AML-193 (cell line): ENCODE measurements around the gene PLA2G4D.
"Not testable (repeated sequence)": the region's sequence is repeated elsewhere in the genome, so short reads cannot be mapped to it uniquely, and the experiment has no call there.

Experiments
- DNase-seq, 2 experiments: peaks; one replicate each; lab custom pipeline; 2025; lab: John Stamatoyannopoulos, UW

PLA2G4D gene

GRCh38 chr15:42123546-42123945, 29.2 kb upstream of the PLA2G4D start:
- DNase-seq = no peak

- DNase-seq = peak; percentile 32 to 39
Observed at GRCh38 chr15:42121682-42122081, 27.3 kb upstream of the PLA2G4D start.

GRCh38 chr15:42121021-42121420, 26.7 kb upstream of the PLA2G4D start:
- peak; percentile 94 for DNase-seq

- no peak for DNase-seq
Observed at GRCh38 chr15:42120285-42120684, 25.9 kb upstream of the PLA2G4D start.

GRCh38 chr15:42119446-42119760, 25.0 kb upstream of the PLA2G4D start:
- DNase-seq = no peak

GRCh38 chr15:42118650-42119445, 24.5 kb upstream of the PLA2G4D start:
- DNase-seq = no peak

GRCh38 chr15:42111924-42112323, 17.6 kb upstream of the PLA2G4D start:
- DNase-seq = peak; percentile 98 to 99

GRCh38 chr15:42110367-42110766, 16.0 kb upstream of the PLA2G4D start:
- no peak for DNase-seq

- DNase-seq = peak; percentile 33 to 52
Observed at GRCh38 chr15:42108806-42109205, 14.4 kb upstream of the PLA2G4D start.

- DNase-seq = no peak
Observed at GRCh38 chr15:42108189-42108588, 13.8 kb upstream of the PLA2G4D start.

- DNase-seq = no peak
Observed at GRCh38 chr15:42107473-42107872, 13.1 kb upstream of the PLA2G4D start.

GRCh38 chr15:42106288-42106687, 11.9 kb upstream of the PLA2G4D start:
- DNase-seq = peak in 1 of 2 experiments; percentile 23

GRCh38 chr15:42104095-42104891, 9.9 kb upstream of the PLA2G4D start:
- no peak for DNase-seq

GRCh38 chr15:42102646-42103235, 8.4 kb upstream of the PLA2G4D start:
- no peak for DNase-seq

GRCh38 chr15:42101861-42102260, 7.5 kb upstream of the PLA2G4D start:
- DNase-seq = no peak

GRCh38 chr15:42100021-42100800, 5.8 kb upstream of the PLA2G4D start:
- no peak for DNase-seq

GRCh38 chr15:42097018-42097417, 2.7 kb upstream of the PLA2G4D start:
- DNase-seq = no peak

- no peak for DNase-seq
Observed at GRCh38 chr15:42093966-42094365, 396 bp downstream of the PLA2G4D start.

GRCh38 chr15:42092398-42093318, 1.7 kb downstream of the PLA2G4D start:
- no peak for DNase-seq

- not testable (repeated sequence) for DNase-seq
Observed at GRCh38 chr15:42091753-42092397, 2.5 kb downstream of the PLA2G4D start.

- no peak for DNase-seq
Observed at GRCh38 chr15:42090781-42091180, 3.6 kb downstream of the PLA2G4D start.
